HG03175 (cell line): Measurements from ENCODE around the gene MROH7.

Experiments used
- ATAC-seq: cut with Tn5 transposase; IDR thresholded peaks from one replicate; pipeline ENCODE4 v1.9.1; 2021; ENCODE audit warnings: mild to moderate bottlenecking, moderate library complexity; ENCODE audit not compliant: unreplicated experiment

MROH7 gene

GRCh38 chr1:54694771-54695170 lies 53.2 kb downstream of the MROH7 start:
- ATAC-seq, result no peak

GRCh38 chr1:54695221-54695620 lies 53.6 kb downstream of the MROH7 start:
- ATAC-seq, result no peak

GRCh38 chr1:54695764-54696163 lies 54.2 kb downstream of the MROH7 start:
- ATAC-seq, result no peak

- no peak for ATAC-seq
Observed at GRCh38 chr1:54696262-54696661, 54.7 kb downstream of the MROH7 start.

- no peak for ATAC-seq
Observed at GRCh38 chr1:54697896-54698295, 56.3 kb downstream of the MROH7 start.

- ATAC-seq, result no peak
Observed at GRCh38 chr1:54698346-54698745, 56.8 kb downstream of the MROH7 start.

GRCh38 chr1:54699936-54700525 lies 58.4 kb downstream of the MROH7 start:
- ATAC-seq, result no peak

GRCh38 chr1:54701066-54701465 lies 59.5 kb downstream of the MROH7 start:
- no peak for ATAC-seq

GRCh38 chr1:54701996-54702395 lies 60.4 kb downstream of the MROH7 start:
- no peak for ATAC-seq

GRCh38 chr1:54703471-54703870 lies 61.9 kb downstream of the MROH7 start:
- no peak for ATAC-seq

- no peak for ATAC-seq
Observed at GRCh38 chr1:54705153-54705552, 63.6 kb downstream of the MROH7 start.

- no peak for ATAC-seq
Observed at GRCh38 chr1:54706419-54706818, 64.8 kb downstream of the MROH7 start.

- no peak for ATAC-seq
Observed at GRCh38 chr1:54708385-54708784, 66.8 kb downstream of the MROH7 start.

- no peak for ATAC-seq
Observed at GRCh38 chr1:54709547-54710292, 68.1 kb downstream of the MROH7 start.

GRCh38 chr1:54710434-54710833 lies 68.8 kb downstream of the MROH7 start:
- ATAC-seq, result no peak

GRCh38 chr1:54710841-54711240 lies 69.3 kb downstream of the MROH7 start:
- ATAC-seq, result no peak

GRCh38 chr1:54711536-54711935 lies 70.0 kb downstream of the MROH7 start:
- ATAC-seq, result no peak

- ATAC-seq, result no peak
Observed at GRCh38 chr1:54714881-54715492, 73.4 kb downstream of the MROH7 start.

- peak; percentile 98 for ATAC-seq
Observed at GRCh38 chr1:54715493-54716298, 74.1 kb downstream of the MROH7 start, which contains the start of gene TTC4. TTC4 (plus strand) TSS chr1:54715861; CDS start chr1:54715909, 48 bp downstream.

GRCh38 chr1:54716299-54717047 lies 74.9 kb downstream of the MROH7 start:
- no peak for ATAC-seq

GRCh38 chr1:54721719-54722118 lies 80.1 kb downstream of the MROH7 start:
- no peak for ATAC-seq
